ENCODE data around the gene RENBP.

The RENBP gene

DNA sequence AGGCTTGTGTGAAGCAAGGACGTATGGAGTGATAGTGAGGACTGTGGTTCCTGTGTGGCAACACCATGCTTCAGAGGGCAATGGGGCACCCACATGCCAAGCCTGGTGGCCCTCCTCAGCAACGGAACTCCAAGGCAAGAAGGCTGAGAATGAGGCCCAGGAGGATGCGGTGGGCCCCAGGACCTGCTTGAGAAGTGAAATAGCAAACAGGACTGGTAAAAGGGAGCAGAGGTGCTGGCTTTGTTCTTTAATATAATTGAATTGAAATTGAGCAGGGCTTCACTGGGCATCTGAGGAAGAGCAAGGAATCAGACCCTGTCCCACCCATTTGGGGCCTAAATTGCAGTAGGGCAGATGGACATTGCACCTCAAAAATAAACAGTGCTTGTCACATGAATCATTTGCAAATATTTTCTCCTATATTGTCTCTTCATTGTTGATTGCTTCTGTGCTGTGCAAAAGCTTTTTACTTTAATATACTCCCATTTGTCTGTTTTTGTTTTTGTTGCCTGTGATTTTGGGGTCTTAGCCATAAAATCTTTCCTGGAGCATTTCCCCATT lies 30.4 kb upstream of the RENBP start:
- H3K36me3 ChIP-seq (ENCODE audit: insufficient read depth, low read length): no peaks in the 10 kb centered on the region
- H4K20me1 ChIP-seq (ENCODE audit: insufficient read depth, low read length, poor library complexity, severe bottlenecking): peaks cover 5% of the 10 kb centered on the region
- peak overlapping the region; percentile 97 for H3K4me3 ChIP-seq (ENCODE audit: low read length, poor library complexity, severe bottlenecking)
- H2AFZ ChIP-seq (ENCODE audit: low read length): no peak overlapping the region
- TF ChIP-seq EZH2phosphoT487 (IDR thresholded peaks at IDR 0.05; ENCODE audit: borderline replicate concordance): no peak
- TF ChIP-seq, protein P1, sequence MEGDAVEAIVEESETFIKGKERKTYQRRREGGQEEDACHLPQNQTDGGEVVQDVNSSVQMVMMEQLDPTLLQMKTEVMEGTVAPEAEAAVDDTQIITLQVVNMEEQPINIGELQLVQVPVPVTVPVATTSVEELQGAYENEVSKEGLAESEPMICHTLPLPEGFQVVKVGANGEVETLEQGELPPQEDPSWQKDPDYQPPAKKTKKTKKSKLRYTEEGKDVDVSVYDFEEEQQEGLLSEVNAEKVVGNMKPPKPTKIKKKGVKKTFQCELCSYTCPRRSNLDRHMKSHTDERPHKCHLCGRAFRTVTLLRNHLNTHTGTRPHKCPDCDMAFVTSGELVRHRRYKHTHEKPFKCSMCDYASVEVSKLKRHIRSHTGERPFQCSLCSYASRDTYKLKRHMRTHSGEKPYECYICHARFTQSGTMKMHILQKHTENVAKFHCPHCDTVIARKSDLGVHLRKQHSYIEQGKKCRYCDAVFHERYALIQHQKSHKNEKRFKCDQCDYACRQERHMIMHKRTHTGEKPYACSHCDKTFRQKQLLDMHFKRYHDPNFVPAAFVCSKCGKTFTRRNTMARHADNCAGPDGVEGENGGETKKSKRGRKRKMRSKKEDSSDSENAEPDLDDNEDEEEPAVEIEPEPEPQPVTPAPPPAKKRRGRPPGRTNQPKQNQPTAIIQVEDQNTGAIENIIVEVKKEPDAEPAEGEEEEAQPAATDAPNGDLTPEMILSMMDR (conservative IDR thresholded peaks at IDR 0.05; ENCODE audit: low read length): no peak
- H3K9ac ChIP-seq (ENCODE audit: low read depth, low read length, poor library complexity, severe bottlenecking): peak overlapping the region; percentile 100
- peaks cover 39% of the 10 kb centered on the region for H3K79me2 ChIP-seq (ENCODE audit: insufficient read depth, low read length)
- peaks cover under 1% of the 10 kb centered on the region for H3K27me3 ChIP-seq (ENCODE audit: insufficient read depth, low read length, poor library complexity, severe bottlenecking)
- H3K9me3 ChIP-seq (ENCODE audit: insufficient read depth, low read depth, low read length): no peaks in the 10 kb centered on the region
- H3K9me2 ChIP-seq (replicated peaks; ENCODE audit: low read depth, low read length): no peaks in the 10 kb centered on the region
- H3F3A ChIP-seq (ENCODE audit: low read depth): peaks cover 10% of the 10 kb centered on the region; the same call in 1 of the 2 replicates
- peaks cover 18% of the 10 kb centered on the region for H3K4me1 ChIP-seq (ENCODE audit: insufficient read depth, low read length, poor library complexity, severe bottlenecking)
- peak overlapping the region; percentile 98 for H3K4me2 ChIP-seq (ENCODE audit: low read depth, low read length, poor library complexity, severe bottlenecking)

DNA sequence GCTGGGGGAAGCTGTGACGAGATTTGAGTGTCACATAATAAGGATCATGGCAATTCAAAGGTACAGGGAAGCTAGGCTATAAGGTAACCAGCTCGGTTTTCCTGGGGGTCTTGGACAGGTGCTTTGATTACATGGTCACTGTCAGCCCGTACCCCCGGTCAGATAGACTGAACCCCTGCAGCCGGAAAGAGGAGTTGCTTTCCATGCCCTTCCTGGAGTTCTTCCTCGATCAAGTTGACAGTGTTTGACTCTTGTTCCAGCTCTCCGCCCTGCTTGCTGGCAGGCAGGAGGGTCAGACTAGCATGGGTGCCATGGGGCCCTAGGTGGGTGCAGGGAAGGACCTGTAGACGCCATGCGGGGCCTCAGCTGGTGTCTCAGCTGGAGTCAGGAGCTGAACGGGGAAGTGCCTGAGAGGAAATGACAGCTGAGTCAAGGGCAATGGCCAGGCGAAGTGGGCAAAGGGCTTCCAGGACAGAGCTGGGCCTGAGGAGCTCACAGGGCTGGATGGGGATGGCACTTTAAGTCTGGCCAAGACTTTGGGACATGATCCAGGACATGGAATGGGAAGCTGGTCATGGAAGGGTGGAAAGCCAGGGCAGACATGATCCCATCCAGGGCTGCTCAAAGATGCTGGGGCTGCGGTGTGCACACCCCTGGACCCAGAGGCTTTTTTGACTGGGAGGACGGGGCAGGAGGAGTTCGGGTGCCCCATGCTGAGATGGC lies 29.7 kb upstream of the RENBP start:
- Histone ChIP-seq H3K4me1 (ENCODE audit: insufficient read depth, low read length, poor library complexity, severe bottlenecking) (peaks cover 18% of the 10 kb centered on the region), H3F3A (ENCODE audit: low read depth) (peaks cover 10% of the 10 kb centered on the region; the same call in 1 of the 2 replicates), H3K79me2 (ENCODE audit: insufficient read depth, low read length) (peaks cover 46% of the 10 kb centered on the region), H4K20me1 (ENCODE audit: insufficient read depth, low read length, poor library complexity, severe bottlenecking) (peaks cover 12% of the 10 kb centered on the region), H2AFZ (ENCODE audit: low read length) (no peak overlapping the region), H3K4me2 (ENCODE audit: low read depth, low read length, poor library complexity, severe bottlenecking) (peak overlapping the region; percentile 98), H3K9me2 (replicated peaks; ENCODE audit: low read depth, low read length) (no peaks in the 10 kb centered on the region), H3K9ac (ENCODE audit: low read depth, low read length, poor library complexity, severe bottlenecking) (peak overlapping the region; percentile 100), H3K4me3 (ENCODE audit: low read length, poor library complexity, severe bottlenecking) (peak overlapping the region; percentile 97), H3K27me3 (ENCODE audit: insufficient read depth, low read length, poor library complexity, severe bottlenecking) (peaks cover 6% of the 10 kb centered on the region), H3K9me3 (ENCODE audit: insufficient read depth, low read depth, low read length) (no peaks in the 10 kb centered on the region), H3K36me3 (ENCODE audit: insufficient read depth, low read length) (no peaks in the 10 kb centered on the region)
- TF ChIP-seq, protein P1 (conservative IDR thresholded peaks at IDR 0.05; ENCODE audit: low read length): no peak
- TF ChIP-seq EZH2phosphoT487 (IDR thresholded peaks at IDR 0.05; ENCODE audit: borderline replicate concordance): no peak

DNA sequence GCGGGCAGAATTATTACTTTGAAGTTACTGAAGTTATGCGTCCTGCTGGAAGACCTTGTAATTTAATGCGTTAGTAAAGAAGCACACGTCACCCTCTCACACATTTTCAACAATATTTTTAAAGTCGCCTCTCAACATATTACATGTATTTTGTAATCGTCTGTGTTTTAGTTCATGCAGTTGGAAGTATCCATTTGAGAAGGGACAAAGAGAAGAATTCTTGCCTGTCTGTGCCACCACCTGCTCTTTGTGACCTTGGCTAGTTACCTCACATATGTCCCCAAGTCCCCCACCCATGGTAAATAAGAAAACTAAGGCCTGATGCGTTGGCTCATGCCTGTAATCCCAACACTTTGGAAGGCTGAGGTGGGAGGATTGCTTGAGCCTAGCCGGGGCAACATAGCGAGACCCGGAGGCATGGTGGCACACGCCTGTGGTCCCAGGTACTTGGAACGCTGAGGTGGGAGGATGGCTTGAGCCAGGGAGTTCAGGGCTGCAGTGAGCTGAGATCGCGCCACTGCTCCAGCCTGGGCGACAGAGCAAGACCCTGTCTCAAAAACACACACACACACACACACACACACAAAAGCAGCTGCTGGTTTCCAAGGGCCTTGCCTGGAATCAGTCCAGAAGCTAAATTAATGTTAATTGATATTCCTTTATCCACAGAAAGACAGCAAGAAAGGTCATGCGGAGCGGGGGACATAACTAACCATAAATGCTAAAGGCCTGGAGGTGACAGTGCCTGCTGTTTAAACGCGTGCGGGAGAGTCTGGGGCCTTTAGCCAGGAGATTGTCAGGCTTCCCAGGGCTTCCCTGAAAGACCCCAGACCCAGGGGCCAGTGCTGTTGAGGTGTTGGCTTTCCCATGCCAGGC lies 28.9 kb upstream of the RENBP start:
- H3K9me3 ChIP-seq (ENCODE audit: insufficient read depth, low read depth, low read length): no peaks in the 10 kb centered on the region
- no peaks in the 10 kb centered on the region; the same call in 1 of the 2 replicates for H3K36me3 ChIP-seq (ENCODE audit: insufficient read depth, low read length)
- H4K20me1 ChIP-seq (ENCODE audit: insufficient read depth, low read length, poor library complexity, severe bottlenecking): peaks cover 19% of the 10 kb centered on the region
- H3K9me2 ChIP-seq (replicated peaks; ENCODE audit: low read depth, low read length): no peaks in the 10 kb centered on the region
- H3K79me2 ChIP-seq (ENCODE audit: insufficient read depth, low read length): peaks cover 54% of the 10 kb centered on the region
- H3K4me3 ChIP-seq (ENCODE audit: low read length, poor library complexity, severe bottlenecking): peak overlapping the region; percentile 97
- H3K27me3 ChIP-seq (ENCODE audit: insufficient read depth, low read length, poor library complexity, severe bottlenecking): peaks cover 6% of the 10 kb centered on the region
- peak overlapping the region; percentile 100 for H3K9ac ChIP-seq (ENCODE audit: low read depth, low read length, poor library complexity, severe bottlenecking)
- H3K4me2 ChIP-seq (ENCODE audit: low read depth, low read length, poor library complexity, severe bottlenecking): peak overlapping the region; percentile 98
- no peak for TF ChIP-seq EZH2phosphoT487 (IDR thresholded peaks at IDR 0.05; ENCODE audit: borderline replicate concordance)
- TF ChIP-seq, protein P1 (conservative IDR thresholded peaks at IDR 0.05; ENCODE audit: low read length): no peak
- H3F3A ChIP-seq (ENCODE audit: low read depth): peaks cover 10% of the 10 kb centered on the region; the same call in 1 of the 2 replicates
- H3K4me1 ChIP-seq (ENCODE audit: insufficient read depth, low read length, poor library complexity, severe bottlenecking): peaks cover 18% of the 10 kb centered on the region
- no peak overlapping the region for H2AFZ ChIP-seq (ENCODE audit: low read length)
